AG09309 (cell line): ENCODE measurements around the gene GAS2.

ENCODE experiments used
- DNase-seq: peaks from one replicate; pipeline ENCODE4 v3.0.0-alpha.2; 2010; ENCODE audit warnings: low read depth
- H3K4me3 ChIP-seq: 2 replicates; pipeline ENCODE4 v1.5.1; 2011; ENCODE audit warnings: mild to moderate bottlenecking, low read depth, low read length, moderate library complexity; ENCODE audit not compliant: control insufficient read depth
- CTCF ChIP-seq: IDR thresholded peaks from 2 replicates; pipeline ENCODE4 v1.5.1; 2011; ENCODE audit warnings: mild to moderate bottlenecking, low read depth, low read length, inconsistent platforms; ENCODE audit not compliant: insufficient read depth, control insufficient read depth; ENCODE audit errors: missing control alignments

The GAS2 gene

GRCh38 chr11:22657101-22657694 is 9.2 kb upstream of the GAS2 start:
- TF ChIP-seq CTCF, result no peak
- no peak for DNase-seq
- H3K4me3 ChIP-seq, result no peak overlapping the region

- TF ChIP-seq CTCF, result no peak
- no peak for DNase-seq
- H3K4me3 ChIP-seq, result no peak overlapping the region
Observed at GRCh38 chr11:22659783-22660182, 6.6 kb upstream of the GAS2 start.

GRCh38 chr11:22666688-22667439 is 453 bp downstream of the GAS2 start:
- no peak for DNase-seq
- H3K4me3 ChIP-seq, result no peak overlapping the region

GRCh38 chr11:22668005-22668796 is 1.8 kb downstream of the GAS2 start:
- DNase-seq, result no peak
- no peak overlapping the region for H3K4me3 ChIP-seq

More at GRCh38 chr11:22666688-22667439, 453 bp downstream of the GAS2 start:
- TF ChIP-seq CTCF, result no peak

GRCh38 chr11:22669368-22669767 is 3.0 kb downstream of the GAS2 start:
- no peak overlapping the region for H3K4me3 ChIP-seq

More at GRCh38 chr11:22668005-22668796, 1.8 kb downstream of the GAS2 start:
- no peak for TF ChIP-seq CTCF

More at GRCh38 chr11:22669368-22669767, 3.0 kb downstream of the GAS2 start:
- no peak for DNase-seq
- TF ChIP-seq CTCF, result no peak
